Osteoblast (primary cell): ENCODE results near the gene NDUFV3. TPM values are rescaled to one million over a fixed set of nuclear protein-coding genes. Genes with fewer than 3 reads are reported as not detected.

ENCODE experiments used
- DNase-seq: peaks from one replicate; pipeline ENCODE4 v3.0.0; 2011; ENCODE audit warnings: low spot score, mixed read lengths; ENCODE audit not compliant: insufficient read length; ENCODE audit errors: missing footprints
- H2AFZ ChIP-seq: 2 replicates; pipeline ENCODE4 v1.6.0; 2011; ENCODE audit warnings: mild to moderate bottlenecking, low read length
- H3K27ac ChIP-seq: 2 replicates; pipeline ENCODE4 v1.5.1; 2011; ENCODE audit warnings: mild to moderate bottlenecking, low read depth, low read length, moderate library complexity
- H3K27me3 ChIP-seq: 2 replicates; pipeline ENCODE4 v1.6.0; 2012; ENCODE audit warnings: mild to moderate bottlenecking, control low read depth, inconsistent platforms, low read length, moderate library complexity; ENCODE audit not compliant: insufficient read depth
- H3K36me3 ChIP-seq: 2 replicates; pipeline ENCODE4 v1.5.1; 2011; ENCODE audit warnings: mild to moderate bottlenecking, low read length, control low read depth, moderate library complexity; ENCODE audit not compliant: insufficient read depth
- H3K4me1 ChIP-seq: 2 replicates; pipeline ENCODE4 v1.5.1; 2011; ENCODE audit warnings: mild to moderate bottlenecking, low read length, control low read depth, moderate library complexity; ENCODE audit not compliant: insufficient read depth
- H3K4me2 ChIP-seq: 2 replicates; pipeline ENCODE4 v1.6.0; 2011; ENCODE audit warnings: mild to moderate bottlenecking, low read length; ENCODE audit not compliant: insufficient read depth
- H3K4me3 ChIP-seq: fragments of 200-600 bp; sonication (generic); 3 replicates; pipeline ENCODE4 v1.5.1; 2012; ENCODE audit warnings: mild to moderate bottlenecking, low read length, inconsistent platforms; ENCODE audit not compliant: insufficient read depth
- H3K79me2 ChIP-seq: 2 replicates; pipeline ENCODE4 v1.6.0; 2012; ENCODE audit warnings: mild to moderate bottlenecking, low read length, control low read depth, inconsistent platforms; ENCODE audit not compliant: insufficient read depth
- H3K9me3 ChIP-seq: 2 replicates; pipeline ENCODE4 v1.5.1; 2011; ENCODE audit warnings: low read depth, low read length, control low read depth
- H4K20me1 ChIP-seq: 2 replicates; pipeline ENCODE4 v1.6.0; 2012; ENCODE audit warnings: mild to moderate bottlenecking, low read length, control low read depth; ENCODE audit not compliant: insufficient read depth
- CTCF ChIP-seq: IDR thresholded peaks from 2 replicates; pipeline ENCODE4 v1.5.1; 2011; ENCODE audit warnings: mild to moderate bottlenecking, low read depth, low read length, moderate library complexity; ENCODE audit errors: extremely low read depth
- total RNA-seq: library from RNA; depleted of rRNA; stranded (reverse); fragments of >200 nt; gene quantifications from 2 replicates; pipeline ENCODE4 v1.2.3, GENCODE V29; 2012

The NDUFV3 gene
- total RNA-seq, 1 donor, result 66.2 TPM

- Histone ChIP-seq H3K9me3 (no peaks in the 10 kb centered on the region), H4K20me1 (peaks cover 9% of the 10 kb centered on the region), H3K27ac (no peak overlapping the region), H3K79me2 (peaks cover 26% of the 10 kb centered on the region), H3K36me3 (peaks cover 49% of the 10 kb centered on the region), H3K4me2 (no peak overlapping the region), H3K4me3 (no peak overlapping the region), H3K27me3 (no peaks in the 10 kb centered on the region), H2AFZ (no peak overlapping the region), H3K4me1 (no peaks in the 10 kb centered on the region)
- DNase-seq, result peak; percentile 55
- no peak for TF ChIP-seq CTCF
These were observed 44.0 kb upstream of the NDUFV3 start for GRCh38 chr21:42848932-42849758.

- no peaks in the 10 kb centered on the region for H3K9me3 ChIP-seq
- no peak overlapping the region for H3K4me3 ChIP-seq
- no peak overlapping the region for H3K27ac ChIP-seq
- TF ChIP-seq CTCF, result no peak
- peak; percentile 75 for DNase-seq
- no peak overlapping the region for H2AFZ ChIP-seq
- peaks cover 3% of the 10 kb centered on the region for H4K20me1 ChIP-seq
- H3K36me3 ChIP-seq, result peaks cover 50% of the 10 kb centered on the region
- no peaks in the 10 kb centered on the region for H3K4me1 ChIP-seq
- H3K79me2 ChIP-seq, result peaks cover 19% of the 10 kb centered on the region
- no peaks in the 10 kb centered on the region for H3K27me3 ChIP-seq
- H3K4me2 ChIP-seq, result no peak overlapping the region
These were observed 43.2 kb upstream of the NDUFV3 start for GRCh38 chr21:42849759-42850412.

- no peak overlapping the region for H3K4me3 ChIP-seq
- no peak overlapping the region for H2AFZ ChIP-seq
- no peaks in the 10 kb centered on the region for H3K9me3 ChIP-seq
- no peak overlapping the region for H3K27ac ChIP-seq
- H3K4me1 ChIP-seq, result no peaks in the 10 kb centered on the region
- H3K36me3 ChIP-seq, result peaks cover 51% of the 10 kb centered on the region
- peaks cover 13% of the 10 kb centered on the region for H3K79me2 ChIP-seq
- no peaks in the 10 kb centered on the region for H3K27me3 ChIP-seq
- TF ChIP-seq CTCF, result no peak
- no peak for DNase-seq
- peaks cover 3% of the 10 kb centered on the region for H4K20me1 ChIP-seq
- no peak overlapping the region for H3K4me2 ChIP-seq
These were observed 42.6 kb upstream of the NDUFV3 start for GRCh38 chr21:42850463-42850862.

- Histone ChIP-seq H3K4me2 (no peak overlapping the region), H3K79me2 (peaks cover 9% of the 10 kb centered on the region), H4K20me1 (peaks cover 4% of the 10 kb centered on the region), H3K4me1 (no peaks in the 10 kb centered on the region), H2AFZ (no peak overlapping the region), H3K36me3 (peaks cover 52% of the 10 kb centered on the region), H3K27me3 (no peaks in the 10 kb centered on the region), H3K4me3 (no peak overlapping the region), H3K9me3 (no peaks in the 10 kb centered on the region), H3K27ac (no peak overlapping the region)
- DNase-seq, result peak; percentile 83
- TF ChIP-seq CTCF, result peak; percentile 34
These were observed 42.2 kb upstream of the NDUFV3 start for GRCh38 chr21:42850866-42851391.
